Measurements from ENCODE around the gene MAP1LC3B.

DNA sequence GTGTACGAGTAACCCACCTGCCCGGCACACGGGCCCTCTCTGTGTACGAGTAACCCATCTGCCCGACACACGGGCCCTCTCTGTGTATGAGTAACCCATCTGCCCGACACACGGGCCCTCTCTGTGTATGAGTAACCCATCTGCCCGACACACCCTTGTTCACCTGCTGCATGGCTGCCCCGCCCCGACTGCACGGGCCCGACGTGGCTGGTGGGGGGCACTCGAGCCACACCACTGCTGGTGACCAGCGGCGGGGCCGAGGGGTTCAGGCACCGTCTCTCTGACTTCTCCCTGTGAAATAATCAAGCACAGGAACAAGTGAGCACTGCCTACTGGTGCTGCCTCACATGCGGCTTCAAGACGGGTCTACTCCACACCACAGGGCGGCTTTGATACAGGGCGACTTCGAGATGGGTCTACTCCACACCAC, 22.1 kb downstream of the MAP1LC3B start:
- TF ChIP-seq TAF1 (IDR thresholded peaks at IDR 0.05; ENCODE audit: low read depth, low read length) (no peak), BCL11A (IDR thresholded peaks at IDR 0.05; ENCODE audit: low read depth in 2 of 2, low read length in 2 of 2) (no peak), EP300 (IDR thresholded peaks at IDR 0.05; ENCODE audit: borderline replicate concordance in 1 of 2, low read depth in 2 of 2, low read length in 2 of 2) (no peak), POLR2AphosphoS5 (IDR thresholded peaks at IDR 0.05; ENCODE audit: low read depth, low read length) (no peak), EZH2 (IDR thresholded peaks at IDR 0.05; ENCODE audit: low read depth, low read length, severe bottlenecking) (no peak), ZNF274 (IDR thresholded peaks at IDR 0.05; ENCODE audit: borderline replicate concordance, extremely low read depth, low read length) (no peak), TBP (IDR thresholded peaks at IDR 0.05; ENCODE audit: low read depth, low read length) (no peak)
- TF ChIP-seq, protein P1, sequence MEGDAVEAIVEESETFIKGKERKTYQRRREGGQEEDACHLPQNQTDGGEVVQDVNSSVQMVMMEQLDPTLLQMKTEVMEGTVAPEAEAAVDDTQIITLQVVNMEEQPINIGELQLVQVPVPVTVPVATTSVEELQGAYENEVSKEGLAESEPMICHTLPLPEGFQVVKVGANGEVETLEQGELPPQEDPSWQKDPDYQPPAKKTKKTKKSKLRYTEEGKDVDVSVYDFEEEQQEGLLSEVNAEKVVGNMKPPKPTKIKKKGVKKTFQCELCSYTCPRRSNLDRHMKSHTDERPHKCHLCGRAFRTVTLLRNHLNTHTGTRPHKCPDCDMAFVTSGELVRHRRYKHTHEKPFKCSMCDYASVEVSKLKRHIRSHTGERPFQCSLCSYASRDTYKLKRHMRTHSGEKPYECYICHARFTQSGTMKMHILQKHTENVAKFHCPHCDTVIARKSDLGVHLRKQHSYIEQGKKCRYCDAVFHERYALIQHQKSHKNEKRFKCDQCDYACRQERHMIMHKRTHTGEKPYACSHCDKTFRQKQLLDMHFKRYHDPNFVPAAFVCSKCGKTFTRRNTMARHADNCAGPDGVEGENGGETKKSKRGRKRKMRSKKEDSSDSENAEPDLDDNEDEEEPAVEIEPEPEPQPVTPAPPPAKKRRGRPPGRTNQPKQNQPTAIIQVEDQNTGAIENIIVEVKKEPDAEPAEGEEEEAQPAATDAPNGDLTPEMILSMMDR (IDR thresholded peaks at IDR 0.05; ENCODE audit: control extremely low read depth in 1 of 3, insufficient read depth in 1 of 3, low read depth in 1 of 3, low read length in 3 of 3) = no peak
